Measurements from ENCODE around the gene NFU1. TPM values are rescaled to one million over a fixed set of nuclear protein-coding genes. Genes with fewer than 3 reads are reported as not detected.
"Not testable (repeated sequence)": the region's sequence is repeated elsewhere in the genome, so short reads cannot be mapped to it uniquely, and the experiment has no call there.

Gene NFU1
- total RNA-seq, 1 donor from 2014 or later: 25.4 TPM

GRCh38 chr2:69450735-69451416 is 13.6 kb upstream of the NFU1 start:
- no peak for TF ChIP-seq CTCF (IDR thresholded peaks at IDR 0.05; ENCODE audit: insufficient read depth, low read length, poor library complexity, severe bottlenecking)
- H3K4me3 ChIP-seq (ENCODE audit: low read depth, low read length): no peak overlapping the region
- no peak for DNase-seq (ENCODE audit: low read depth)
- H3K27me3 ChIP-seq (ENCODE audit: control insufficient read depth, insufficient read depth, low read length): no peaks in the 10 kb centered on the region
- no peaks in the 10 kb centered on the region for H3K36me3 ChIP-seq (ENCODE audit: control insufficient read depth, insufficient read depth, low read length)

GRCh38 chr2:69449906-69450305 is 12.7 kb upstream of the NFU1 start:
- no peak overlapping the region for H3K4me3 ChIP-seq (ENCODE audit: low read depth, low read length)
- no peak for TF ChIP-seq CTCF (IDR thresholded peaks at IDR 0.05; ENCODE audit: insufficient read depth, low read length, poor library complexity, severe bottlenecking)
- DNase-seq (ENCODE audit: low read depth): no peak
- no peaks in the 10 kb centered on the region for H3K27me3 ChIP-seq (ENCODE audit: control insufficient read depth, insufficient read depth, low read length)
- H3K36me3 ChIP-seq (ENCODE audit: control insufficient read depth, insufficient read depth, low read length): no peaks in the 10 kb centered on the region

- H3K27me3 ChIP-seq (ENCODE audit: control insufficient read depth, insufficient read depth, low read length); H3K4me3 ChIP-seq (ENCODE audit: low read depth, low read length); DNase-seq (ENCODE audit: low read depth); H3K36me3 ChIP-seq (ENCODE audit: control insufficient read depth, insufficient read depth, low read length): not testable (repeated sequence)
These were observed 6.4 kb upstream of the NFU1 start for GRCh38 chr2:69443673-69444072.

- H3K36me3 ChIP-seq (ENCODE audit: control insufficient read depth, insufficient read depth, low read length); DNase-seq (ENCODE audit: low read depth); H3K4me3 ChIP-seq (ENCODE audit: low read depth, low read length); H3K27me3 ChIP-seq (ENCODE audit: control insufficient read depth, insufficient read depth, low read length): not testable (repeated sequence)
These were observed 2.3 kb upstream of the NFU1 start for GRCh38 chr2:69439499-69439898.

GRCh38 chr2:69438580-69438979 is 1.3 kb upstream of the NFU1 start:
- no peak for DNase-seq (ENCODE audit: low read depth)
- no peak for TF ChIP-seq CTCF (IDR thresholded peaks at IDR 0.05; ENCODE audit: insufficient read depth, low read length, poor library complexity, severe bottlenecking)
- no peaks in the 10 kb centered on the region for H3K27me3 ChIP-seq (ENCODE audit: control insufficient read depth, insufficient read depth, low read length)
- H3K36me3 ChIP-seq (ENCODE audit: control insufficient read depth, insufficient read depth, low read length): no peaks in the 10 kb centered on the region
- no peak overlapping the region for H3K4me3 ChIP-seq (ENCODE audit: low read depth, low read length)

GRCh38 chr2:69437751-69438154 is 518 bp upstream of the NFU1 start:
- DNase-seq (ENCODE audit: low read depth): no peak
- H3K27me3 ChIP-seq (ENCODE audit: control insufficient read depth, insufficient read depth, low read length): no peaks in the 10 kb centered on the region
- H3K4me3 ChIP-seq (ENCODE audit: low read depth, low read length): peak overlapping the region; percentile 51
- no peaks in the 10 kb centered on the region for H3K36me3 ChIP-seq (ENCODE audit: control insufficient read depth, insufficient read depth, low read length)
- TF ChIP-seq CTCF (IDR thresholded peaks at IDR 0.05; ENCODE audit: insufficient read depth, low read length, poor library complexity, severe bottlenecking): no peak

- no peak for DNase-seq (ENCODE audit: low read depth)
- TF ChIP-seq CTCF (IDR thresholded peaks at IDR 0.05; ENCODE audit: insufficient read depth, low read length, poor library complexity, severe bottlenecking): no peak
These were observed 668 bp downstream of the NFU1 start for GRCh38 chr2:69436596-69436937.

More at GRCh38 chr2:69436596-69436937, 668 bp downstream of the NFU1 start:
- H3K36me3 ChIP-seq (ENCODE audit: control insufficient read depth, insufficient read depth, low read length): no peaks in the 10 kb centered on the region
- no peaks in the 10 kb centered on the region for H3K27me3 ChIP-seq (ENCODE audit: control insufficient read depth, insufficient read depth, low read length)
- H3K4me3 ChIP-seq (ENCODE audit: low read depth, low read length): peak overlapping the region; percentile 51
